ENCODE measurements around the gene PLPPR1.

The PLPPR1 gene

DNA sequence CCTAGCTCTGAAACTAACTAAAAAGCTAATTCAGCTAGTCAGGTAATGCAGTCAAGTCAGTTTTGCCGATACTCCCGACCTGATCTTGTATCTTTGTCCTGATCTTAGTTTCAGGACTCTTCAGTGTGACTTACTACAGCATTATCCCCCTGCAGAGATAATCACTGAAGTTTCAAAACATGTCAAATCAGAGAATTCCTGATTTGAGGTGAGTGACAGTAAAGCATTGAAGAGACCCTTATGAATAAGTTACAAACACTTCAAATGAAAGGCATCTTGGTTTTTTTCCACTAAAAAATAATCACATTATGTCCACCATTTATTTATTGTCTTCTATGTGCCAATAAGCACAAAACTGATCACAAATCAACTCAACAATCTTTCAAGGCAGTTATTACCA, 308.7 kb downstream of the PLPPR1 start:
- H3K4me3 ChIP-seq (ENCODE audit: low read depth in 1 of 5, low read length in 5 of 5) = no peak overlapping the region
- no peaks in the 10 kb centered on the region for H3K27me3 ChIP-seq (ENCODE audit: control insufficient read depth in 5 of 5, insufficient read depth in 4 of 5, low read length in 5 of 5)
- no peak overlapping the region for H3K9ac ChIP-seq (ENCODE audit: low read length in 5 of 5)
- no peaks in the 10 kb centered on the region for H3K9me3 ChIP-seq (ENCODE audit: control insufficient read depth in 5 of 5, low read length in 5 of 5)
- H3K27ac ChIP-seq (ENCODE audit: low read depth, low read length) = no peak overlapping the region
- H3K36me3 ChIP-seq (ENCODE audit: control insufficient read depth in 5 of 5, insufficient read depth in 5 of 5, low read length in 5 of 5) = no peaks in the 10 kb centered on the region
- H3K4me1 ChIP-seq (ENCODE audit: control insufficient read depth in 5 of 5, insufficient read depth in 5 of 5, low read length in 5 of 5) = no peaks in the 10 kb centered on the region

DNA sequence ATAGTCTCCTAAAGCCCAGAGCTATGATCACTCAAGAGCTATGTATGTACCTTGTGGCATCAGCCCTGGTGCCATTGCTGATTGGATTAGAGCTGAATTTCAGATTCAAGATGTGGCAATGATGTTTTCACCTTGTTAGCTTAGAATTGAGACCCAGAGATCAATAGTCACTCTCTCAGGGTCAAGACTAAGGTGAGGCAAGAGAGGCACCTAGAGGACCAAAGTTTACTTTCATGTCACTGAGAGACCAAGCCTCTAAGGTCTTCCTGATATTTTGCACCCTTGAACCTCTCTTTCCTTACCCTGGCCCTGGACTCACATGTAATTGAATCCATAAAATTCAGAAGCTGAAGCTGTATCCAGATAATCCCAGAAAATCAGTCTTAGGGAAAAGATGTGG, 313.4 kb downstream of the PLPPR1 start:
- H3K9me3 ChIP-seq (ENCODE audit: control insufficient read depth in 5 of 5, low read length in 5 of 5) = no peaks in the 10 kb centered on the region
- H3K36me3 ChIP-seq (ENCODE audit: control insufficient read depth in 5 of 5, insufficient read depth in 5 of 5, low read length in 5 of 5) = no peaks in the 10 kb centered on the region
- H3K27ac ChIP-seq (ENCODE audit: low read depth, low read length) = no peak overlapping the region
- H3K27me3 ChIP-seq (ENCODE audit: control insufficient read depth in 5 of 5, insufficient read depth in 4 of 5, low read length in 5 of 5) = no peaks in the 10 kb centered on the region
- H3K4me1 ChIP-seq (ENCODE audit: control insufficient read depth in 5 of 5, insufficient read depth in 5 of 5, low read length in 5 of 5) = no peaks in the 10 kb centered on the region
- no peak overlapping the region for H3K4me3 ChIP-seq (ENCODE audit: low read depth in 1 of 5, low read length in 5 of 5)
- no peak overlapping the region for H3K9ac ChIP-seq (ENCODE audit: low read length in 5 of 5)

DNA sequence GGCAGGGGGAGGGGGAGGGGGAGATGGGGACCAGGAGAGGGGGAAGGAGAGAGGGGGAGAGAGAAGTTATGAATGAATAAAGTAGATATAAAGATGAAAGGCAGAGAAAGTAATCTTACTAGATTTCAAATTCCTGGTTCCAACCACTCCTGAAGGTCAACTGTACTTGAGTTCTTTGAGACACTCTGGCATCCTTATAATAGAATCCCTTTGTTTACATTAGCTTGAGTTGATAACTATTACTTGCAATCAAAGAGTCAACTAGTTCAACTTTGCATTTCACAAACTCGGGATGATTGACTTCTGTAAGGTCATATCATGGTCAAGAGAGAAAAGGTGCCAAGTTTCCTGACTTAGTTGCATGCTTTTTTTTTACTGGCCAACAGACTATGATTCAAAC, 314.1 kb downstream of the PLPPR1 start:
- Histone ChIP-seq H3K9me3 (ENCODE audit: control insufficient read depth in 5 of 5, low read length in 5 of 5) (no peaks in the 10 kb centered on the region), H3K27me3 (ENCODE audit: control insufficient read depth in 5 of 5, insufficient read depth in 4 of 5, low read length in 5 of 5) (no peaks in the 10 kb centered on the region), H3K9ac (ENCODE audit: low read length in 5 of 5) (no peak overlapping the region), H3K27ac (ENCODE audit: low read depth, low read length) (no peak overlapping the region), H3K4me1 (ENCODE audit: control insufficient read depth in 5 of 5, insufficient read depth in 5 of 5, low read length in 5 of 5) (no peaks in the 10 kb centered on the region), H3K36me3 (ENCODE audit: control insufficient read depth in 5 of 5, insufficient read depth in 5 of 5, low read length in 5 of 5) (no peaks in the 10 kb centered on the region), H3K4me3 (ENCODE audit: low read depth in 1 of 5, low read length in 5 of 5) (no peak overlapping the region)

DNA sequence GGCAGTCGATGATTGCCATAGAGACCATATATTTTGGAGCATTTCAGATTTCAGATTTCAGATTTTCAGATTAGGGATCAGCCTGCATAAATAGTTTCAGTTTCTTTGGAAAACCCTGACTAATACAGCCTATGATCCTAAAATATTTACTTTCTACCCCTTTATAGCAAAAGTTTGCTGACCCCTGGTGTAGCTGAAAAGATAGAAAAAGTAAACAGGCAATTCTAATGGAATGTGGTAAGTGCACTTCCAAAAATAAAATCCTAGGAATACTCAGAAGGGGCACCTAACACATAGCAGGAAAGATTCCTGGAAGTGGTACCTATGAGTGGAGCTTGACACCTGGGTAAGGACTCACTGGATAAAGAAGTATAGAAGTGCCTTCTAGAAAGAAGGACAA, 321.8 kb downstream of the PLPPR1 start:
- Histone ChIP-seq H3K27ac (ENCODE audit: low read depth, low read length) (no peak overlapping the region), H3K4me1 (ENCODE audit: control insufficient read depth in 5 of 5, insufficient read depth in 5 of 5, low read length in 5 of 5) (no peaks in the 10 kb centered on the region), H3K4me3 (ENCODE audit: low read depth in 1 of 5, low read length in 5 of 5) (no peak overlapping the region), H3K36me3 (ENCODE audit: control insufficient read depth in 5 of 5, insufficient read depth in 5 of 5, low read length in 5 of 5) (no peaks in the 10 kb centered on the region), H3K9me3 (ENCODE audit: control insufficient read depth in 5 of 5, low read length in 5 of 5) (no peaks in the 10 kb centered on the region), H3K27me3 (ENCODE audit: control insufficient read depth in 5 of 5, insufficient read depth in 4 of 5, low read length in 5 of 5) (no peaks in the 10 kb centered on the region), H3K9ac (ENCODE audit: low read length in 5 of 5) (no peak overlapping the region)

DNA sequence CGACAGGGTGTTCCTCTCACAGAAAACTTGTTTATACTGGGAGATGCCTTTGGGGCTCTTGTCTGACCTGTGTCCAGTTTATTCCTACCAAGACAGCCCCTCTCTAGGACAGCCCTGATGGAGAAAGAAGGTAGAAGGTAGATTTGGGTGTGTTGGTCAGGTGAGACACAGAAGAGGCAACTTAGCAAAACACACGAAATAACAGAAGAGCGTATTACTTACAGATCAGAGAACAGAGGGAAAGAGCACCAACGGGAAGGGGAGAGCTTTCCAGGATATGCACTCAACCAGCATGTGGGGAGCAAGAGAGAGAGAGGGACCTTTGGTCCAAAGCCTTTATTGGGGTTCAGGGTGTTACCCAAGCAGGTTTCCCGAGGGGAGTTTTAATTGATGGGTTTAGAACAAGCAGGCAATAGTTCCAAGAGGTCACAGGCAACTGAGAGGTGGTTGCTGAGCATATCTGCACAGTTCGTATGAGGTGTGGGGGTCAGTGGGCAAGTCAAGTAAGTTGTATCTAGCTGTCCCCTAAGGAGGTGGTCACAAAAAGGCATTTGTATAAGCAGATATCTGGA, 324.5 kb downstream of the PLPPR1 start:
- H3K9me3 ChIP-seq (ENCODE audit: control insufficient read depth in 5 of 5, low read length in 5 of 5) = no peaks in the 10 kb centered on the region
- no peaks in the 10 kb centered on the region for H3K27me3 ChIP-seq (ENCODE audit: control insufficient read depth in 5 of 5, insufficient read depth in 4 of 5, low read length in 5 of 5)
- H3K36me3 ChIP-seq (ENCODE audit: control insufficient read depth in 5 of 5, insufficient read depth in 5 of 5, low read length in 5 of 5) = no peaks in the 10 kb centered on the region
- H3K27ac ChIP-seq (ENCODE audit: low read depth, low read length) = no peak overlapping the region
- H3K9ac ChIP-seq (ENCODE audit: low read length in 5 of 5) = no peak overlapping the region
- H3K4me3 ChIP-seq (ENCODE audit: low read depth in 1 of 5, low read length in 5 of 5) = no peak overlapping the region
- H3K4me1 ChIP-seq (ENCODE audit: control insufficient read depth in 5 of 5, insufficient read depth in 5 of 5, low read length in 5 of 5) = no peaks in the 10 kb centered on the region

DNA sequence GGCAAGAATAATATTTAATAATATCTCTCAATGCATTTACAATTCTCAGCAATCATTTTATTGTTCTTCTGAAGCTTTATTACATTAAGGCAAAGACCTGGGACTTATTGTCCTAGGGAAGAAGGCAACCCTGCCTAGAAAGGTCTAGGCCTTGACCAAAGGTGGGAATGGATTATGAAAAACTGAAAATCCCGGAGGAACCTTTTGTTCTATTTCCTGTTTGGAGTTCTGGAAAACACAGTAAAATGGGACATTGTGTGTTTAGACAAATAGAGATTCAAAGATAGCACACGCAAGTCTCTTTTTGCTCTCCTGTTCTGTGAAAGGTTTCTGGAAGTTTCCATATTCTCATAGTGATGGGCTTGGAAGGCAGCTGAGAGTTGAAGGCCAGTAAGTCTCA, 325.2 kb downstream of the PLPPR1 start:
- H3K4me3 ChIP-seq (ENCODE audit: low read depth in 1 of 5, low read length in 5 of 5) = no peak overlapping the region
- no peaks in the 10 kb centered on the region for H3K27me3 ChIP-seq (ENCODE audit: control insufficient read depth in 5 of 5, insufficient read depth in 4 of 5, low read length in 5 of 5)
- no peaks in the 10 kb centered on the region for H3K36me3 ChIP-seq (ENCODE audit: control insufficient read depth in 5 of 5, insufficient read depth in 5 of 5, low read length in 5 of 5)
- H3K27ac ChIP-seq (ENCODE audit: low read depth, low read length) = no peak overlapping the region
- H3K4me1 ChIP-seq (ENCODE audit: control insufficient read depth in 5 of 5, insufficient read depth in 5 of 5, low read length in 5 of 5) = no peaks in the 10 kb centered on the region
- no peak overlapping the region for H3K9ac ChIP-seq (ENCODE audit: low read length in 5 of 5)
- no peaks in the 10 kb centered on the region for H3K9me3 ChIP-seq (ENCODE audit: control insufficient read depth in 5 of 5, low read length in 5 of 5)

DNA sequence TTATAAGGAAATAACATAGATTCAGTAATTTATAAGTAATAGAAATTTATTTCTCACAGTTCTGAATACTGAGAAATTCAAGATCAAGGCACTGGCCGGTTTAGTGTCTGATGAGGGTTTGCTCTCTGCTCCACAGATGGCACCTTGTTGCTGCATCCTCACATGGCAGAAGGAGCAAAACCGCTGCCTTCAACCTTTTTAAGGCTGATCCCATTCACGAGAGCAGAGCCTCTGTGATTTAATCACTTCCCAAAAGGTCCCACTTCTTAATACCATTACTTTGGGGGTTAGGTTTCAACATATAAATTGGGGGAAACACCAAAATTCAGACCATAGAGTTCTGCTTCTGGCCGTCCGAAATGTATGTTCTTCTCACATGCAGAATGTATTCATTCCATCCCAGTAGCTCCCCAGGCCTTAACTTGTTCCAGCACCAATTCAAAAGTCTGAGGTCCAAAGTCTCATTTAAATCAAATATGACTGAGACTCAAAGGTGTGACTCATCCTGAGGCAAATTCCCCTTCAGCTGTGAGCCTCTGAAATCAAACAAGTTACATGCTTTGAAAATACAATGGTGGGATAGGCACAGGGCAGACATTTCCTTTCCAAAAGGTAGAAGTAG, 325.7 kb downstream of the PLPPR1 start:
- Histone ChIP-seq H3K9me3 (ENCODE audit: control insufficient read depth in 5 of 5, low read length in 5 of 5) (no peaks in the 10 kb centered on the region), H3K36me3 (ENCODE audit: control insufficient read depth in 5 of 5, insufficient read depth in 5 of 5, low read length in 5 of 5) (no peaks in the 10 kb centered on the region), H3K9ac (ENCODE audit: low read length in 5 of 5) (no peak overlapping the region), H3K4me1 (ENCODE audit: control insufficient read depth in 5 of 5, insufficient read depth in 5 of 5, low read length in 5 of 5) (no peaks in the 10 kb centered on the region), H3K27me3 (ENCODE audit: control insufficient read depth in 5 of 5, insufficient read depth in 4 of 5, low read length in 5 of 5) (no peaks in the 10 kb centered on the region), H3K27ac (ENCODE audit: low read depth, low read length) (no peak overlapping the region), H3K4me3 (ENCODE audit: low read depth in 1 of 5, low read length in 5 of 5) (no peak overlapping the region)

DNA sequence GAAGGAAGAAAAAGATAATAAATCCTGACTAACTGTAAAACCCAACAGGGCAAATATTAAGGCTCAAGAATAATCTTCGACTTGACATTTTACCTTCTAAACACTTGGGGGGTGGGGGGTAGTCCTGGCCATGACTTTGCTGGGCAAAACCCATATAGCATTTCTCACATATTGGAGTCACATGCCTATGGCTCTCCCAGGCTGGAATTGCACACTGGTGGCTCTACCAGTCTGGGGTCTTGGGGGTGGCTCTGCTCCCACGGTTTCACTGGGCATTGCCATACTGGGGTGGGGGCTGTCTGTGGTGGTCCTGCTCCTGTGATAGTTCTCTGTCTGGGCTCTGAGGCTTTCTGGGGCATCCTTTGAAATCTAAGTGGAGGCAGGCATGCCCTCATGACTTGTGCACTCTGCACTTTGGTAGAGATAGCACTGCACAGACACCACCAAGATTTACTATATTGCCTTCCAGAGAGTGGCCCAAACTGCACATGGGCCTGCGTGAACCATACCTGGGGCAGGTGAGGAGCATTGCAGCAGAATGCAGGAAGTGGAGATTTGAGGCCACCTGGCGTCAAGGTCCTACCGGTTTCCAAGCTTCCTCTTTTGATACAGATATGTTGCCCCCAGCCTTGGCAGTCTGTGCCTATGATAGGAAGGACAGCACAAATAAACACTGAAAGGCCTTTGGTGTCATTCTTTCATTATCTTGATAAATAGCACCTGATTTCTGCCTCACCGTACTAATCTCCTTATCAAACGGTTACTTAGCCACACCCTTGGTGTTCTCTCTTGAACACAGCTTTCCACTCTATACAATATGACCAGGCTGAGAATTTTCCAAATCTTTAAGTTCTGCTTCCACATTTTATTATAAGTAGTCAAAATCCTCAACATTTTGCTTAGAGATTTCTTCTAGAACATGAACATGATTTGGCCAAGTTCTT, 326.5 kb downstream of the PLPPR1 start:
- Histone ChIP-seq H3K9me3 (ENCODE audit: control insufficient read depth in 5 of 5, low read length in 5 of 5) (no peaks in the 10 kb centered on the region), H3K27ac (ENCODE audit: low read depth, low read length) (no peak overlapping the region), H3K36me3 (ENCODE audit: control insufficient read depth in 5 of 5, insufficient read depth in 5 of 5, low read length in 5 of 5) (no peaks in the 10 kb centered on the region), H3K4me3 (ENCODE audit: low read depth in 1 of 5, low read length in 5 of 5) (no peak overlapping the region), H3K27me3 (ENCODE audit: control insufficient read depth in 5 of 5, insufficient read depth in 4 of 5, low read length in 5 of 5) (no peaks in the 10 kb centered on the region), H3K4me1 (ENCODE audit: control insufficient read depth in 5 of 5, insufficient read depth in 5 of 5, low read length in 5 of 5) (no peaks in the 10 kb centered on the region), H3K9ac (ENCODE audit: low read length in 5 of 5) (no peak overlapping the region)

DNA sequence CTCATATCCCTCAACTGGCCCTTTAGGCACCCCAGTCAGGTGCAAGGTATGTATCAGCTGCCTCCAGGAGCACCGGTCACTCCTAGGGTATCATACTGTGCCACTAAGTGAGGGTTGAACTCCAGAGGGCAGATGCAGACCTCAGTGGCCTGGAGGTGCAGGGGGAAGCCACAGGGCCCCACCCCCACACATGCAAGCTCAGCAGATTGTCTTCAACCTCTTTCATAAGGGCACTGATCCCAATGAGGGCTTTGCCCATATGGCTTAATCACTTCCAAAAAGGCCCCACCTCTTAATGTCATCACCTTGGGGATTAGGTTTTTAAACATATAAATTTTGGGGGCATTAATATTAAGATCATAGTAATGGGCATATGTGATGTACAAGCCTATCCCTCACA, 328.1 kb downstream of the PLPPR1 start:
- Histone ChIP-seq H3K9ac (ENCODE audit: low read length in 5 of 5) (no peak overlapping the region), H3K36me3 (ENCODE audit: control insufficient read depth in 5 of 5, insufficient read depth in 5 of 5, low read length in 5 of 5) (no peaks in the 10 kb centered on the region), H3K27me3 (ENCODE audit: control insufficient read depth in 5 of 5, insufficient read depth in 4 of 5, low read length in 5 of 5) (no peaks in the 10 kb centered on the region), H3K27ac (ENCODE audit: low read depth, low read length) (no peak overlapping the region), H3K9me3 (ENCODE audit: control insufficient read depth in 5 of 5, low read length in 5 of 5) (no peaks in the 10 kb centered on the region), H3K4me3 (ENCODE audit: low read depth in 1 of 5, low read length in 5 of 5) (no peak overlapping the region), H3K4me1 (ENCODE audit: control insufficient read depth in 5 of 5, insufficient read depth in 5 of 5, low read length in 5 of 5) (no peaks in the 10 kb centered on the region)

DNA sequence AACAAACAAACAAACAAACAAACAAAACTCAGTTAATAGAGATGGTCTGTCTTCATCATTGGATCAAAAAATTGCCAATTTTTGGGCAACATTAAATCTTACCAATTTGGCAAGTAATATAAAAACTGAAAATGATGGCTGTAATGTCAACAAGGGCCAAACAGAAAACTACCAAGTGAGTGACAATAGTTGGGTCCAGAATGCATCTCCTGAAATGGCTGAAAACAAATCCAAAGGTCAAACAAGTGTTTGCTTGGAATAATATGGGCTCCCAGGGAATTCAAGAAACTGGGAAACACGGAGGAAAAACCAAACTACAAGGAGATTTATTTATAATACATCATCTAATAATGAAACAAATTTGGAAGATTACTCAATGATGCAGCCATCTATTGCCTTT, 331.2 kb downstream of the PLPPR1 start:
- Histone ChIP-seq H3K27me3 (ENCODE audit: control insufficient read depth in 5 of 5, insufficient read depth in 4 of 5, low read length in 5 of 5) (no peaks in the 10 kb centered on the region), H3K4me1 (ENCODE audit: control insufficient read depth in 5 of 5, insufficient read depth in 5 of 5, low read length in 5 of 5) (no peaks in the 10 kb centered on the region), H3K27ac (ENCODE audit: low read depth, low read length) (no peak overlapping the region), H3K9me3 (ENCODE audit: control insufficient read depth in 5 of 5, low read length in 5 of 5) (no peaks in the 10 kb centered on the region), H3K9ac (ENCODE audit: low read length in 5 of 5) (no peak overlapping the region), H3K4me3 (ENCODE audit: low read depth in 1 of 5, low read length in 5 of 5) (no peak overlapping the region), H3K36me3 (ENCODE audit: control insufficient read depth in 5 of 5, insufficient read depth in 5 of 5, low read length in 5 of 5) (no peaks in the 10 kb centered on the region)

Measured in subcutaneous abdominal adipose tissue (tissue), 5 donors.